GM10847 (cell line): ENCODE measurements around the gene DDX24.

ENCODE experiments used
- POLR2A ChIP-seq: IDR thresholded peaks from 2 replicates; pipeline ENCODE4 v1.6.1; 2011; ENCODE audit not compliant: insufficient read length; ENCODE audit errors: extremely low read depth

DDX24 gene

GRCh38 chr14:94104731-94105130 lies 23.7 kb upstream of the DDX24 start:
- TF ChIP-seq POLR2A: no peak

GRCh38 chr14:94103554-94104150 lies 22.6 kb upstream of the DDX24 start:
- TF ChIP-seq POLR2A: no peak

- no peak for TF ChIP-seq POLR2A
Measured at GRCh38 chr14:94102768-94103482, 21.9 kb upstream of the DDX24 start.

GRCh38 chr14:94101748-94102147 lies 20.7 kb upstream of the DDX24 start:
- no peak for TF ChIP-seq POLR2A

GRCh38 chr14:94100847-94101246 lies 19.8 kb upstream of the DDX24 start:
- TF ChIP-seq POLR2A: no peak

GRCh38 chr14:94099006-94099405 lies 18.0 kb upstream of the DDX24 start:
- no peak for TF ChIP-seq POLR2A

- no peak for TF ChIP-seq POLR2A
Measured at GRCh38 chr14:94098326-94098992, 17.5 kb upstream of the DDX24 start.

GRCh38 chr14:94097091-94097490 lies 16.1 kb upstream of the DDX24 start:
- TF ChIP-seq POLR2A: no peak

- no peak for TF ChIP-seq POLR2A
Measured at GRCh38 chr14:94093418-94093817, 12.4 kb upstream of the DDX24 start.

- TF ChIP-seq POLR2A: no peak
Measured at GRCh38 chr14:94089479-94089878, 8.5 kb upstream of the DDX24 start.

- no peak for TF ChIP-seq POLR2A
Measured at GRCh38 chr14:94088516-94088915, 7.5 kb upstream of the DDX24 start.

- no peak for TF ChIP-seq POLR2A
Measured at GRCh38 chr14:94087891-94088290, 6.9 kb upstream of the DDX24 start.

GRCh38 chr14:94081386-94081820 lies 401 bp upstream of the DDX24 start:
- no peak for TF ChIP-seq POLR2A

GRCh38 chr14:94079891-94080620 lies 946 bp downstream of the DDX24 start:
- no peak for TF ChIP-seq POLR2A

GRCh38 chr14:94077823-94078222 lies 3.2 kb downstream of the DDX24 start:
- TF ChIP-seq POLR2A: no peak
